Hematopoietic multipotent progenitor cell treated with erythropoietin and hydrocortisone succinate and interleukin-3 and kit ligand, for 4 days (in vitro differentiated cells): ENCODE data around the gene RALY.

Experiments
- DNase-seq: peaks from one replicate; pipeline ENCODE4 v3.0.0-alpha.2; 2015

RALY gene

DNA sequence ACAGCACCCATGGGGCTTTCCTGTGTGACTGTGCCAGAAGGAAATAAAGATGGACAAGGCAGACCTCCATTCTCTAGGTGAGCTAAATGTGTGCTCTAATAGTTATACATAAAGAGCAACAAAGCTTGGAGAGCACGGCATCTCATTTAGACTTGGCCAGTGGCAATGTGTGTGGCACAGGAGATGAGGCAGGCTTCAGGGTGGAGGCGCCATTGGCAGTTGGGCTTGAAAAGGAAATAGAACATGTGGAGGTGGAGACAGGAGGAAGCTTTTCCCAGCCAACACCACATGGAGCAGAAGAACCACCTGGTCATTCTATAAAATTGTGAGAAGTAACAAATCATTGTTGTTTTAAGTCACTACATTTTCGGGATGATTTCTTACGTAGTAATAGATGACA lies 3.6 kb upstream of the RALY start:
- DNase-seq, result no peak

DNA sequence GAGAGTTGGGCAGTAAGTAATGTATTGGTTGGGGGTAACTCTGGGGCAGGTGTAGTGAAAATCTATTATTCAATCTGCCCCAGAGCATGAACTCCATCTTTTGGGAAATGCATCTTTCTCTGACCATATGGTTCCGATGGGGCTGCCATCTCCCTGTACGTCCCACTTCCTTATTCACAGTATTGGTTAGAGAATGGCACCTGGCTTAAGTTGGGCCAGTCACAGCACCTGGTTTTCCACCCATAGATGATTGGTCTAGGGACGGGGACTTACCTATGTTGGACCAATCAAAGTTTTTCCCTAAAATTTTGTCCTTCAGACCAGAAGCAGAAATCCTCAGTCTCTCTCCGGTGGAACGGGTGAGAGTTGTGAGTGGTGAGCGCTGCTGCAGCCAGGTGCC lies 2.2 kb upstream of the RALY start:
- DNase-seq, result no peak

DNA sequence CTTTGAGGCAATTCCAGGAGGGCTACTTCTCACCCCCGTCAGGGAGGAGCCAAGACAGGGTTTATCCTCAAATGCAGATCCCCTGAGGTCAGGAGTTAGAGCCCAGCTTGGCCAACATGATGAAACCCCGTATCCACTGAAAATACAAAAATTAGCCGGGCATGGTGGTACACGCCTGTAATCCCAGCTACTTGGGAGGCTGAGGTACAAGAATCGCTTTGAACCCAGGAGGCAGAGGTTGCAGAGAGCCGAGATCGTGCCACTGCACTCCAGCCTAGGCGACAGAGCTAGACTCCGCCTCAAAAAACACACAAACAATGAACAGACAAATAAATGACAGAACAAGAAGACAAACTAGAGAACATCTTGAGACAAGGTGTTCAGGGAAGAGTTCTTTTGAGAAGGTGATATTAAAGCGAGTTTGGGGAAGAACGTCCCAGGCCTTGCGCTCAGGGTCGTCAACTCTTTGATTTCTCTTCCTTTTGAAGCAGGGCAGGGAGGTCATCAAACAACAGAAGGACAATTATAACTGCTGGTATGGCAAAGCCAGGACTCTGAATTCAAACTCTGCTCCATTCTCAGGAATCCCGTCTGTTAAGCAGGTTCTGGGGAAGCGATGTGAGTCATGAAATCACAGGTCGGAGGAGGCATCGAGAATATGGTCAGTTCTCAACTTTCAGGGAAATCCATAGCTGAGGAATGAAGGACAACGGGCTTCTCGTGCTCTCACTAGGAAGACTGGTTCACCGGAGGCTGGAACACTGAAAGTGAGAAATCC lies 1.4 kb upstream of the RALY start:
- peak; percentile 22 for DNase-seq

DNA sequence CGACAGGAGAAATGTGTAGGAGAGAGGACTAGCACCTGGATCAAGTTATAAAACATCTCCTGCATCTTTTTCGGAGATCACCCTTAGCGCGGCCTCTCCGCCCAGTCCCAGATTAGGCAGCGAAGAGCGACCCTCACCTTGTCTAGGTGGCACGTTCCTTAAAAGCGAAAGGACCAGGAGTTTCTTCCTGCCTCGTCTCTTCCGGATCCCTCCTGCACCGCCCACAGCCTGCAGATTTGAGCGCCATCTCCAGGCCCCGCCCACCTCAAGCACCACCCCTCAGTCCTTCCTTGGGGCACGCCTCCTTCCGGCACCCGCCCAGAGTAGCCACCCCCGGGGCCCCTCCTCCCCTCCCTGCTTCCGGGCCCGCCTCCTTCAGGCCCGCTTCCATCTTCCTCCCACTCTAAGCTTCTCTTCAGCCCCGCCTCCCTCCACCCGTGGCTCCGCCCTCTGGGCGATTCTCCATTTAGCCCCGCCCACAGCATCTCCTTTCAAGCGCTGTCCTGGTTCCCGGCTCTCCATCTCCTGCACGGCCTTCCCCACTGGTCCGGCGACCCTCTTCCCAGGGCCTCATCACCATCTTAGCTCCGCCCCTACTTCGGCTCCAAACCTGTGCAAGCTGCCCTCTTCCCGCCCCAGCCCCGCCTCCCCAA lies 662 bp upstream of the RALY start:
- peak; percentile 99 for DNase-seq

GRCh38 chr20:33994222-33994913 lies 657 bp downstream of the RALY start:
- peak; percentile 93 for DNase-seq

- DNase-seq, result peak; percentile 42
Observed at GRCh38 chr20:33995053-33995831, 1.5 kb downstream of the RALY start.

DNA sequence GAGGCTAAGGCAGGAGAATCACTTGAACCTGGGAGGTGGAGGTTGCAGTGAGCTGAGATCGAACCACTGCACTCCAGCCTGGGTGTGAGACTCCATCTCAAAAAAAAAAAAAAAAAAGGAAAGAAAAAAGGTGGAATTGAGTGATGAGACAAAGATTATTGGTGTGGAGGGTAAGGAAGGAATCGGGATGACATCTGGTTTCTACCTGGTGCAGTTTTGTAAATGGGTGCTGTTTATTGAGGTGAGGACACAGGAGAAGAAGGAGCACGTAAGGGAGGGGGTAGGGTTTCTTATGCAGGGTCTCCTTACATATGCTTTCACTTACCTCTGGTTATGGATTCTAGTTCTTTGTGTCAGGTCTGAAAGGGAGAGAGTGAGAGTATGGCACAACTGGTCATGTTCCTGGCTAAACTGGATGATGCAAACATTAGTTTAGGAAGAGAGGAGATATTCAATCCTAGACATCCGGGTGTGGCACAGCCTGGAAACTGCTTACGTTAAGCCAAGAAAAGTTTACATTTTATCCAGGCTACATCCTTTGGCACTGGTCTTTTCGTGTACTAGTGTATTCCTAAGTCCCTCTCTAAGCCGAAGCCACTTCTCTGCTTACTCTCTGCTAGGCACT lies 5.4 kb downstream of the RALY start:
- DNase-seq, result no peak

DNA sequence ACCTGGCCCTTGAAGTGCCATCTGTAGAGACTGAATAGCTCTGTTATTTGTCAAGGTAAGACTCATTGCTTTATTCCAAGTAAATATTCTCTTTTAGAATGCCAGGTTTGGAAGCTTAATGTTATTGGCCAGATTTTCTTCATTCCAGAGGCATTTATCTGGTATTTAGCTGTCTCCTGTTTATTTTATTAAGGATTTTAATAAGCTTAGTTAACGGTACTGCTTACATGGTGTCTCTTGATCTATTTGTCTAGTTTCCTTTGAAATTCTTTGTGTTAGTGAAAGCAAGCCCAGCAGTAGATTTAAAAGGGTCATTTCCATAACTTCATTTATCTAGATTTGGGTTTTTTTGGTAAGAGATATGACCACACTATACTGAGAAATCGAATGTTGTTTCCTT lies 7.7 kb downstream of the RALY start:
- DNase-seq, result no peak

DNA sequence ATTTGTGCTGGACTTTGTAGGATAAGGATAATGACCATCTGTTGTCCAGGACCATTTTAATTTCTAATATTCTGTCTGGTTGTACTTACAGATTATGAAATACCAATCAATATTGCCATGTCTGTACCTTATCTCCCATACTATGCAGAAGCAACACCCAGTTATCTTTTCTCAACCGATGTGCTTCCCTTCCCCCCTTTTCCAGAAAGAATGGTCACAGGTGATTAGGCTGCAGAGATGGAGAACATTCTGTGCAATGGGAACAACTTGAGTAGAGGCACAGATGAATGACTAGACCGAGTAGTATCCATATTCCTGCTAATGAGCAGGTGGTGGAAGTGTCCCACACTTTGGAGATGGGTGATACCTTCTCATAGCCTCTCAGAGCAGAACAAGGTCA lies 10.5 kb downstream of the RALY start:
- no peak for DNase-seq

GRCh38 chr20:34004790-34005457 lies 11.2 kb downstream of the RALY start:
- DNase-seq, result no peak

- DNase-seq, result no peak
Observed at GRCh38 chr20:34006619-34007018, 12.9 kb downstream of the RALY start.

DNA sequence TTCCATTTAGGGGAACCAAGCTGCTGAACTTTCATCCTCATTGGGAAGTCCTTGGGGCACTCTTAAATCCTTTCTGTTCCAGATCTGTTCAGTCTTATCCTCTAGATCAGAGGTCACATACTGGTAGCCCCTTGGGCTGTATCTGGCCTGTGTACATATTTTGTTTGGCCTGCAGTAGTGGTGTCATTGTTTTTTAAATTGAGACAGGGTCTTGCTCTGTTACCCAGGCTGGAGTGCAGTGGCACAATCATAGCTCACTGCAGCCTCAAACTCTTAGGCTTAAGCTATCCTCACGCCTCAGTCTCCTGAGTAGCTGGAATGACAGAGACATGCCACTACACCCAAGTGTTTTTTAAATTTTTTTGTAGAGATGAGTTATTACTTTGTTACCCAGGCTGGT lies 14.8 kb downstream of the RALY start:
- no peak for DNase-seq

DNA sequence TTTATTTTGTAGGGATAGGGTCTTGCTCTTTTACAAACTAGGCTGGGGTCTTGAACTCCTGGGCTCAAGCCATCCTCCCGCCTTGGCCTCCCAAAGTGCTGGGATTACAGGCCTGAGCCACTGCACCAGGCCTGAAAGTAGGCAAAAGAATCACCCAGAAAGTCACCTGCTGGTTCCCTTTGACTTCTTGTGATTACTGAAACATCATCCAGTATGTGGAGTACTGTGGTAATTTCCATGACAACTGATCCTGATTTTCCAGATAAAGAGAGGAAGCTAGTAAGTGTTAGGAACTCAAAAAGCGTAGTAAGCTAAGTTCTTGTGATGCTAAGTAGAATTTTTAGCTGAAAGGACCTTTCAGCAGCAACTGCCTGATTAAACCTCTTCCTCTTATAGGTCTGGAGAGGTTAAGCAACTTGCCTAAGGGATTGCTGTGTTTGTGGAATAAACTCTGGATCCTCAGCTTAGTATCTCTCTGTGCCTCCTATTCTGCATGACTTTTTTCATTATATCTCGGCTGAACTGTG lies 16.8 kb downstream of the RALY start:
- DNase-seq, result peak; percentile 44

DNA sequence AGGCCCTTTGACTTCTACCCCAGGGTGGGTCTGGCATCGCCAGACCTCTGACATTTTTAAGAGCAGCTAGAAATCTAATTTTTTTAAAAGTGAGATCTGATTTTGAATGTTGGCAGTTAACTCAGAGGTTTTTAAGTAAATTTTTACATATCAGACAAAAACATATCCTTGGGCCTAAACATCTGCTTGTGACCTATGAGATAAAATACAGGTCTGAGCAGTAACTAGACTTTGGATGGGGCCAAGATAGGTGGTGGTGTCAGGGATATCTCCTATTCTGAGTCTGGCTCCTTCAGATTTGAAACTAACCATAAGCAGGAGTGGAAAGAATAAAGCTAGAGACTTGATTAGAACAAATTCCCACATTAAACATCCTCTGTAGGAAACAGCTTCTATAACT lies 17.6 kb downstream of the RALY start:
- peak; percentile 71 for DNase-seq

- no peak for DNase-seq
Observed at GRCh38 chr20:34012330-34012729, 18.6 kb downstream of the RALY start.

- DNase-seq, result no peak
Observed at GRCh38 chr20:34012735-34013134, 19.0 kb downstream of the RALY start.

DNA sequence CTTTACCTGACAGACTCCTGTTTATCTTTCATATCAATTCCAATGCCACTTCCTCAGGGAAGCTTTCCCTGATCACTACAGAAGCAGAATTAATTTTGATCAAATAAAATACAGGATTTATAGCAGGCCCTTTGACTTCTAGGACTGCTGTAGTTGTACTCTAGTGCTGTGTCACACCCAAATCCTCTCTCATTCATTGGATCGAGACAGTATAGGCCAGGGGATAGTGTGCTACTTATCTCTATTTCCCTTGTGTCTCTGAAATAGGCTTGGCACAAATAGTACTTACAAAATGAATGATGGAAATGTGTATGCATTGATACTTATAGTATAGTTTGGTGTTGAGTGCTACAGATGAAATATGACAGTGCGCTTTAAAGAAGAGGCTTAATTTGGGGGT lies 19.8 kb downstream of the RALY start:
- DNase-seq, result peak; percentile 73

GRCh38 chr20:34014878-34015277 lies 21.2 kb downstream of the RALY start:
- DNase-seq, result no peak

DNA sequence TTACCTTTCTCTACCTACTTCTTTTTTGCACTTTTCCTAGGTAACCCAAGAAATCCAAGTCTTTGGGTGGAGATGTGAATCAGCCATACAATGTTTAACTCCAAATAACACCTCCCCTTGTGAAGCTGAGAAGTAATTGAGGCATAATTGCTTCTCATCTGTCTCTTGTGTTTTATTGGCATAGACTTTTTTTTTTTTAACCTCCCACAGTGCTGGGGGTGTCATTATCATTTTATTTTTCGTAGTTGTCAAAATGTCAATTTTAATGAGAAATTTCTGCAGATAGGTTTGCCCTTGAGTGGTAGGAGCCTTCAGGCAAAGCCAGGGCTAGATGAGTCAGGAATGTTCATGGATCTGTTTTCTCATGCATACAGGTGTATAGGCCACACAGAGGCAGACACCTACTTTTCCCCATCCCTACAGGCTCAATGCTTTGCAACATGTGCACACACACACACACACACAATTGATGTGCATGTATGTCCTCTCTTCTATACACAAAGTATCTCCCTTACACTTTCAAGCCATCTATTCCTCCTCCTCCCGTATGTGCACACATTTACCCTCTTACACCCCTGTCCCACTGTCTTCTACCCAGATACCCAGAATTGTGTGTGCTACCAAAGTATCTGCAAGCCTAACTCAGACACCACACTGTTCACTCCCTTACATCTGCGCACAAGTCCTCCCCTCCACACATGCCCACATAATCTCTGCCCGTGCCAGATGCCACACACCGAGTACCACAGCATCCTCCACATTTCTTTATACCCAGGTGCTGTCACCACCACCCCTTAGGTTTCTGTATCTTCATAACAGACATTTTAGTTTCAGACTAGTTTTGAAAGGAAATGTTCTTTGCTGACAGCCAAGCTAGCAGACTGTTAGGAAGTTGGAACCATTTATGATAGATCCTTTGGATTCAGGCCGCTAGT lies 22.0 kb downstream of the RALY start:
- DNase-seq, result no peak

- no peak for DNase-seq
Observed at GRCh38 chr20:34016736-34017135, 23.0 kb downstream of the RALY start.

DNA sequence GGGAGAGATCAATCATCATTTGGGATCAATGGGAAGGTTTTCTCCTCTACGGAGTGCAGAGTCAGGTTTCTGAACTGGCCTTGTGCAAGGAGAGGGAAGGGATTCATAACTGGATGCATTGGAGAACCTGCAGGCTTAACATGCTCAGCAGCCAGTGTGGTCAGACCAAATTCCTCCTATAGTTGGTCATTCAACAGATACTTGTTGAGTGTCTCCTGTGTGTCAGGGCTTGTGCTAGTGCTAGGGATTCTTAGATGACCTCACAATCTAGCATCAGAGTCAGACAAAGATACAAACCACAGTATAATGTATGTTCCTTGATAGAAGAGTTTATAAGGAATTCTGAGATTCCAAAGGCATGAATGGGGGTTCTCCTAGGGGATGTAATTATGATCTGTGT lies 23.9 kb downstream of the RALY start:
- no peak for DNase-seq
